NCI-H345 treated with DMSO at 0.1 percent for 48 hours (cell line): ENCODE data around the gene TAS1R3.

Experiments
- DNase-seq: peaks from one replicate; lab custom pipeline; 2025; ENCODE audit not compliant: unreplicated experiment; lab: John Stamatoyannopoulos, UW

The TAS1R3 gene

GRCh38 chr1:1331068-1331965, at the start of gene TAS1R3:
TSS of gene TAS1R3 (plus strand) at chr1:1331280. CDS start at chr1:1331346, 66 bp downstream.
- DNase-seq, result no peak

- DNase-seq, result no peak
Observed at GRCh38 chr1:1281533-1282321, 49.4 kb upstream of the TAS1R3 start.

- DNase-seq, result no peak
Observed at GRCh38 chr1:1282998-1283397, 48.1 kb upstream of the TAS1R3 start.

GRCh38 chr1:1283821-1284220, 47.3 kb upstream of the TAS1R3 start:
- DNase-seq, result peak; percentile 20

GRCh38 chr1:1284221-1285101, 46.6 kb upstream of the TAS1R3 start:
- no peak for DNase-seq

GRCh38 chr1:1285102-1285571, 45.9 kb upstream of the TAS1R3 start:
- no peak for DNase-seq

- DNase-seq, result no peak
Observed at GRCh38 chr1:1285611-1286311, 45.3 kb upstream of the TAS1R3 start.

- no peak for DNase-seq
Observed at GRCh38 chr1:1286313-1287261, 44.5 kb upstream of the TAS1R3 start.

GRCh38 chr1:1287288-1288110, 43.6 kb upstream of the TAS1R3 start:
- no peak for DNase-seq

GRCh38 chr1:1290238-1290731, 40.8 kb upstream of the TAS1R3 start:
- no peak for DNase-seq

GRCh38 chr1:1291023-1291528, 40.0 kb upstream of the TAS1R3 start:
- DNase-seq, result peak; percentile 47

GRCh38 chr1:1291548-1292441, 39.3 kb upstream of the TAS1R3 start:
- peak; percentile 64 for DNase-seq

- DNase-seq, result no peak
Observed at GRCh38 chr1:1292442-1292779, 38.7 kb upstream of the TAS1R3 start.

- no peak for DNase-seq
Observed at GRCh38 chr1:1292851-1293250, 38.2 kb upstream of the TAS1R3 start.

GRCh38 chr1:1293263-1294249, 37.5 kb upstream of the TAS1R3 start:
- DNase-seq, result no peak
